HEK293 (cell line): ENCODE measurements around the gene MOV10L1.

Experiments
- BCL11A ChIP-seq: fragments of 450-650 bp; formaldehyde crosslinking; IDR thresholded peaks from 2 replicates; pipeline ENCODE4 v1.5.1; 2016; ENCODE audit warnings: low read depth, missing biosample characterization, missing genetic modification characterization
- CTCF ChIP-seq: fragments of 450-650 bp; formaldehyde crosslinking; IDR thresholded peaks from 2 replicates; pipeline ENCODE4 v1.5.1; 2016; ENCODE audit warnings: missing biosample characterization, missing genetic modification characterization
- REST ChIP-seq: fragments of 450-650 bp; formaldehyde crosslinking; IDR thresholded peaks from 2 replicates; pipeline ENCODE4 v1.5.1; 2016; ENCODE audit warnings: missing biosample characterization, missing genetic modification characterization
- TCF7L2 ChIP-seq: IDR thresholded peaks from 2 replicates; pipeline ENCODE4 v1.6.1; 2011; ENCODE audit warnings: low read depth, mild to moderate bottlenecking, inconsistent platforms, low read length, moderate library complexity, borderline replicate concordance
- ZEB2 ChIP-seq: fragments of 450-650 bp; formaldehyde crosslinking; IDR thresholded peaks from 2 replicates; pipeline ENCODE4 v1.5.1; 2016; ENCODE audit warnings: missing biosample characterization, missing genetic modification characterization
- ZFP37 ChIP-seq: fragments of 450-650 bp; formaldehyde crosslinking; IDR thresholded peaks from 2 replicates; pipeline ENCODE4 v1.5.1; 2016; ENCODE audit warnings: missing biosample characterization, missing genetic modification characterization
- ZFP69B ChIP-seq: fragments of 450-650 bp; formaldehyde crosslinking; IDR thresholded peaks from 2 replicates; pipeline ENCODE4 v1.5.1; 2016; ENCODE audit warnings: missing biosample characterization, missing genetic modification characterization
- ZNF138 ChIP-seq: fragments of 450-650 bp; formaldehyde crosslinking; IDR thresholded peaks from 2 replicates; pipeline ENCODE4 v1.5.1; 2016; ENCODE audit warnings: missing biosample characterization, missing genetic modification characterization, borderline replicate concordance
- ZNF169 ChIP-seq: fragments of 450-650 bp; formaldehyde crosslinking; IDR thresholded peaks from 2 replicates; pipeline ENCODE4 v1.5.1; 2016; ENCODE audit warnings: missing biosample characterization, missing genetic modification characterization
- ZNF239 ChIP-seq: fragments of 450-650 bp; formaldehyde crosslinking; IDR thresholded peaks from 2 replicates; pipeline ENCODE4 v1.5.1; 2016; ENCODE audit warnings: missing biosample characterization, missing genetic modification characterization
- ZNF24 ChIP-seq: fragments of 450-650 bp; formaldehyde crosslinking; IDR thresholded peaks from 2 replicates; pipeline ENCODE4 v1.5.1; 2016; ENCODE audit warnings: missing biosample characterization, missing genetic modification characterization
- ZNF670 ChIP-seq: fragments of 450-650 bp; formaldehyde crosslinking; IDR thresholded peaks from 2 replicates; pipeline ENCODE4 v1.5.1; 2016; ENCODE audit warnings: missing biosample characterization, missing genetic modification characterization, low read depth

- TF ChIP-seq ZFP37 (tag by site-specific recombination) = no peak
- no peak for TF ChIP-seq CTCF
- TF ChIP-seq ZNF239 (tag by site-specific recombination) = no peak
- TF ChIP-seq ZNF670 (tag by site-specific recombination) = no peak
- TF ChIP-seq REST (tag by site-specific recombination) = no peak
- TF ChIP-seq ZNF138 (tag by site-specific recombination) = no peak
- TF ChIP-seq ZNF169 = no peak
- no peak for TF ChIP-seq ZFP69B
- no peak for TF ChIP-seq ZEB2
- no peak for TF ChIP-seq BCL11A (tag by site-specific recombination)
- TF ChIP-seq ZNF24 (tag by site-specific recombination) = no peak
- no peak for TF ChIP-seq TCF7L2
These were observed 29.5 kb downstream of the MOV10L1 start for GRCh38 chr22:50119169-50119767.
